OCI-LY7 (cell line): Measurements from ENCODE around the gene PTP4A1. TPM values are rescaled to one million over a fixed set of nuclear protein-coding genes. Genes with fewer than 3 reads are reported as not detected.

Source experiments
- BruUV-seq: library from RNA; stranded (reverse); fragments of 400-500 nt; replicated peaks from 2 replicates; lab custom pipeline; 2021; lab: Mats Ljungman, UMichigan
- CTCF ChIA-PET: fragments of 300-600 bp; sonication (Branson Sonifier 250); formaldehyde crosslinking; loops from one replicate; lab custom pipeline; 2022; ENCODE audit warnings: antibody characterized with exemption; ENCODE audit not compliant: unreplicated experiment; lab: Charles Lee
- POLR2A ChIA-PET: fragments of 300-600 bp; sonication (Branson Sonifier 250); formaldehyde crosslinking; loops from one replicate; lab custom pipeline; 2022; ENCODE audit warnings: antibody characterized with exemption; lab: Charles Lee
- DNase-seq: peaks from one replicate; pipeline ENCODE4 v3.0.0-alpha.2; 2015; ENCODE audit warnings: low spot score
- H2AFZ ChIP-seq: fragments of 200-600 bp; sonication (generic), shearing (Covaris generic); 2 replicates; pipeline ENCODE4 v1.6.1; 2014; ENCODE audit warnings: mild to moderate bottlenecking, antibody characterized with exemption, low read length, moderate library complexity
- H3K27ac ChIP-seq: fragments of 200-600 bp; sonication (generic); 2 replicates; pipeline ENCODE4 v1.5.1; 2014; ENCODE audit warnings: mixed run types, low read depth, mild to moderate bottlenecking, moderate library complexity, low read length, inconsistent platforms; ENCODE audit not compliant: poor library complexity, severe bottlenecking
- H3K36me3 ChIP-seq: fragments of 200-600 bp; sonication (generic); 2 replicates; pipeline ENCODE4 v1.6.1; 2014; ENCODE audit warnings: mild to moderate bottlenecking, antibody characterized with exemption, low read length, moderate library complexity, mixed read lengths; ENCODE audit not compliant: insufficient read depth
- H3K4me1 ChIP-seq: fragments of 200-600 bp; sonication (generic); 2 replicates; pipeline ENCODE4 v1.5.1; 2014; ENCODE audit warnings: mild to moderate bottlenecking, low read length; ENCODE audit not compliant: insufficient read depth, poor library complexity, severe bottlenecking
- H3K4me2 ChIP-seq: fragments of 200-600 bp; sonication (generic); 2 replicates; pipeline ENCODE4 v1.6.1; 2014; ENCODE audit warnings: mild to moderate bottlenecking, low read length
- H3K4me3 ChIP-seq: fragments of 200-600 bp; sonication (generic); 2 replicates; pipeline ENCODE4 v1.5.1; 2014; ENCODE audit warnings: mild to moderate bottlenecking, low read depth, low read length; ENCODE audit not compliant: poor library complexity, severe bottlenecking
- H3K79me2 ChIP-seq: fragments of 200-600 bp; sonication (generic); 2 replicates; pipeline ENCODE4 v1.6.1; 2016; ENCODE audit warnings: low read depth, mild to moderate bottlenecking, low read length, moderate library complexity, mixed read lengths; ENCODE audit not compliant: insufficient read depth
- H3K9me2 ChIP-seq: fragments of 200-600 bp; sonication (generic); 2 replicates; pipeline ENCODE4 v1.6.1; 2016; ENCODE audit warnings: mild to moderate bottlenecking, low read length, mixed read lengths; ENCODE audit not compliant: insufficient read depth
- H3K9me3 ChIP-seq: fragments of 200-600 bp; sonication (generic); 2 replicates; pipeline ENCODE4 v1.6.1; 2014; ENCODE audit warnings: mild to moderate bottlenecking, mixed run types, low read length, mixed read lengths
- H4K20me1 ChIP-seq: fragments of 200-600 bp; sonication (generic); 2 replicates; pipeline ENCODE4 v1.6.1; 2014; ENCODE audit warnings: mild to moderate bottlenecking, antibody characterized with exemption, low read length, moderate library complexity, mixed read lengths; ENCODE audit not compliant: insufficient read depth
- CTCF ChIP-seq: fragments of 200-600 bp; sonication (generic); conservative IDR thresholded peaks from 2 replicates; pipeline ENCODE4 v1.5.1; 2014; ENCODE audit warnings: mild to moderate bottlenecking, antibody characterized with exemption, low read length, moderate library complexity, mixed read lengths
- EZH2phosphoT487 ChIP-seq: fragments of 200-600 bp; sonication (generic); IDR thresholded peaks from 2 replicates; pipeline ENCODE4 v1.6.1; 2018; ENCODE audit warnings: low read depth, borderline replicate concordance, mild to moderate bottlenecking, mixed run types, antibody characterized with exemption, low read length, moderate library complexity, mixed read lengths
- intact Hi-C: fragments of 100-400 bp; cut with micrococcal nuclease; formaldehyde crosslinking; loops from one replicate; pipeline ENCODE4 v1.10.0; 2022; ENCODE audit not compliant: unreplicated experiment
- total RNA-seq, 2 experiments: library from RNA; depleted of rRNA in 1 of 2; stranded (reverse); fragments of >200 nt in 1 of 2; shearing (Covaris generic) in 1 of 2; gene quantifications; 2 replicates each; pipeline ENCODE4 v1.2.3, GENCODE V29; 2014 to 2022

The PTP4A1 gene
- total RNA-seq, 2 experiments from 2014 or later, result 21.2 to 76.0 TPM

- no peaks in the 10 kb centered on the region for H4K20me1 ChIP-seq
- H3K4me2 ChIP-seq, result no peak overlapping the region
- no peaks in the 10 kb centered on the region for H3K9me2 ChIP-seq
- H3K27ac ChIP-seq, result no peak overlapping the region
- H2AFZ ChIP-seq, result no peak overlapping the region
- H3K9me3 ChIP-seq, result no peaks in the 10 kb centered on the region
- ChIA-PET CTCF (no interaction called here), POLR2A (interaction anchor here (0.6 kb wide), 1 partner anchor 257 kb away, joined by 3 read pairs; no protein-coding TSS in a partner anchor)
- no peaks in the 10 kb centered on the region for H3K79me2 ChIP-seq
- DNase-seq, result no peak
- H3K4me1 ChIP-seq, result no peaks in the 10 kb centered on the region
- no TSS peak for BruUV-seq
- no peaks in the 10 kb centered on the region for H3K36me3 ChIP-seq
- intact Hi-C loops, result no loop called here
- TF ChIP-seq EZH2phosphoT487 (no peak), CTCF (no peak)
- H3K4me3 ChIP-seq, result no peak overlapping the region
These were observed 15.9 kb upstream of the PTP4A1 start for GRCh38 chr6:63556369-63556768.

- H3K79me2 ChIP-seq, result no peaks in the 10 kb centered on the region
- POLR2A ChIA-PET, result no interaction called here
These were observed 14.0 kb upstream of the PTP4A1 start for GRCh38 chr6:63558278-63558677.

More at GRCh38 chr6:63558278-63558677, 14.0 kb upstream of the PTP4A1 start:
- Histone ChIP-seq H3K27ac (no peak overlapping the region), H3K4me3 (no peak overlapping the region), H3K4me1 (no peaks in the 10 kb centered on the region), H3K4me2 (no peak overlapping the region), H4K20me1 (no peaks in the 10 kb centered on the region), H2AFZ (no peak overlapping the region), H3K9me3 (no peaks in the 10 kb centered on the region), H3K9me2 (no peaks in the 10 kb centered on the region), H3K36me3 (no peaks in the 10 kb centered on the region)
- no peak for DNase-seq
- intact Hi-C loops, result no loop called here
- no TSS peak for BruUV-seq
- TF ChIP-seq CTCF, result no peak
- no peak for TF ChIP-seq EZH2phosphoT487
- CTCF ChIA-PET, result no interaction called here
